Measurements from ENCODE around the gene KLHL3.
A peak's percentile ranks its signal among the peaks of the same experiment; 100 is the strongest.

KLHL3 gene

GRCh38 chr5:137741718-137742117 is 5.8 kb upstream of the KLHL3 start:
- no peak for DNase-seq

- DNase-seq = no peak
These were observed 3.8 kb upstream of the KLHL3 start for GRCh38 chr5:137739737-137740136.

DNA sequence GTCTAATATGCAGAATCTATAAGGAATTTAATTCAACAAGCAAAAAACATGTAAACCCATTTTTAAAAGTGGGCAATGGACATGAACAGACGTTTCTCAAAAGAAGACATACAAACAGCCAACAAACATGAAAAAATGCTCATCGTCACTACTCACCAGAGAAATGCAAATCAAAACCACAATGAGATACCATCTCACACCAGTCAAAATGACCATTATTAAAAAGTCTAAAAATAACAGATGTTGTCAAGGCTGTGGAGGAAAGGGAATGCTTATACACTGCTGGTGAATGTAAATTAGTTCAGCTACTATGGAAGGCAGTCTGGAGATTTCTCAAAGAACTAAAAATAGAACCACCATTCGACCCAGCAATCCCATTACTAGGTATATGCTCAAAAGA is 3.1 kb upstream of the KLHL3 start:
- DNase-seq = no peak

GRCh38 chr5:137737349-137738131 is 1.7 kb upstream of the KLHL3 start:
- peak; percentile 85 for DNase-seq

DNA sequence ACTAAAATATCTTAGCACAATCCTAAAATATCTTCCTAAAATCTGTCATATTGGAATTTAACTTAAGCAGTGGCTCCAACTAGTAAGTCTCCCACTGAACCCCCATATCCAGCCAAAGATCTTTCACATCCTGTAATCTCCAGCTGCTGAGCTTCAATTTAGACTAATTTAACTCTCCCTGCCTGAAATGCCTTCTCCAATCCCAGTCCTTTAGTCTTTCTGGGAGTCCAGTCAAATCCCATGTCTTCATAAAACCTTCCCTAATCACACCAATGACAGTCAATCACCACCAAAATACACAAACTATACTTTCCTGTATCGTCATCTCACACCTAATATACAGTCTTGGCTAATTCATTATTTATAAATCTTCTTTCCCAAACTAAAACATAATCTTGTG is 607 bp upstream of the KLHL3 start:
- DNase-seq = no peak

GRCh38 chr5:137734962-137735554 is 831 bp downstream of the KLHL3 start:
- DNase-seq = peak; percentile 25

GRCh38 chr5:137734331-137734730 is 1.6 kb downstream of the KLHL3 start:
- DNase-seq = peak; percentile 12

DNA sequence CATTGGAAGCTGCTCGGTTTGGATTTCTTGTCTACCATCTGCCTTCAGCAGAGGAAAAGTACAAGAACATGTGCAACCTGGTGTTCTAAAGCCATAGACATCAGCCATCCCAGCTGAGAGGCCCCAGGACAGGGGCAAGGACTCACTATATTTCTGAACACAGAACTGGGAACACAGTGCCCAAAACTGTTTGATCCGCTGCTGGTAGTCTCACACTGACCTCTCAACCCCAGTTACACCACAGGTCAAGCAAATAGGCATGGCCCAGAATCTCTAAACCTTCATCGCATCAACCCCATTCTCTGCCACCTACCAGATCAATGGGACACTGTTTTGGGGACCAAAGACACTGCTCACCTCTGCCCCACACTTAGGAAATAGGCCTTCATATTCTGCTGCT is 2.0 kb downstream of the KLHL3 start:
- no peak for DNase-seq

DNA sequence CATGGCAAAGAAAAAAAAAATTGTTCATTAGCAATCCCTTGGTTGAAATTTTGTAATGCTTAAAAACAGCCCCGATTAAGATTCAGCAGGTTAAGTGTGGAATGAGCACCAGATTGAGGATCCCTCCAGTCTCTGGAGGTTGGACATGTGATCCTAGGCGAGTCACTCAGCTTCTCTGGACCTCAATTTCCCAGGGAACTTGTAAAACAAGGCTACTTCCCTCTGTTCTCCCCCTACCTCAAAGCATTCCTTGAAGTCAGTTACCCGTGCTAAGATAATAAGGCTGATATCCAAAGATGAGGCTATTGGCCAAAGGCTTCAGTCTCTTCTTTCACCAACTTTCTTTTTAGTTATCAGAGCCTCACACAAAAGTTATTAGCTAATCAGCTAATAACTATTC is 2.9 kb downstream of the KLHL3 start:
- no peak for DNase-seq

- DNase-seq = no peak
These were observed 4.7 kb downstream of the KLHL3 start for GRCh38 chr5:137731176-137731575.

DNA sequence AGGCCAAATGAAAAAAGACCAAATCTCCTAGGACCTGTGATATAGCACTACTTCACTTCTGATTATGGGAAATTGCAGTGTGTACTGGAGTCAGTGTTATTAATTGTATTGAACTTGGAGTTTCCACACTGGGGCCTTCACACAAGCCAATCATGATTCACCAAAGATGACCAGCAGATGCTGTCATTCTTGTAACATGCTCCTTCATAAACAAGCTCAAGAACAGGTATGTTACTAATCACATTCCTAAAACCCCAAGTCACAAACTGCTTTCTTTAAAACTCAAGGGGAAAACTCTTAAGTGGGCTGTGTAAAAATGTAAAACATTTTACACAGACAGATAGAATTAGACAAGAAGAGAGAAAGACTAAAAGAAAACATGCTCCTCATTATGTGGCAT is 5.6 kb downstream of the KLHL3 start:
- no peak for DNase-seq

DNA sequence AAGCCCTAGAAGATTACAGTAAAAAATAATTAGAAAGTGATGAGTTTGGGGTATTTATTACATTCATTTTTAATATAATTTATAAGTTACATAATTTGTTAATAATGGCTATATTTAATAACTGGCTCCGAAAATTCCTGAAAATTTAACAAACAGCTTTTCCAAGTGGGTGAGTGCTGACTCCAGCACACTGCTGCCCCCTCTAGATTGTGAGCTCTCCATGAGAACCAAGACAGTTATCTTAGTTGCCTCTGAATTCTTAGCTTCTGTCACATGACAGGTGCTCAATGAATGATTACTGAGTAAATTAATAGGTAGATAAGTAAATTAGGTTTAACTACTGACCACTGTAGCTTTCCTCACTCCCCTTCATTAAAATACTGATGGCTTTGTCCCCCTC is 7.8 kb downstream of the KLHL3 start:
- no peak for DNase-seq

DNA sequence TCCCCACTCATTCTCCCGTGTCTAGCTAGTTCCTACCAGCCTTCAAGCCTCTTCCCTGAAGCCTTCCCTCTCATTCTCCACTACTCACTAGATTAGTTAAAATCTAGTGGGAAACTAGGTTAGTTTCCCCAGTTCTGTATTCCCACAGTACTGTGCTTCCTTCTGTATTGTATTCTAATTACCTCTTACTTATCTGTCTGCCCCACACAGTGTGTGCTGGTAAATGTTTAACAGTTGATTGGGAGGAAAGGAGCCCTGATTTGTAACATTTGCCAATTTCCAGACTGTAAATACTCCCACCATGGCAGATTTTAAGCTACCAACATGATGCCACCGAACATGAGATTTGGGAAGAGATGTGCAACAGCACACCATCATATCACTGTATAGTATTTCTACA is 8.3 kb downstream of the KLHL3 start:
- no peak for DNase-seq

GRCh38 chr5:137724251-137724650 is 11.6 kb downstream of the KLHL3 start:
- DNase-seq = no peak

DNA sequence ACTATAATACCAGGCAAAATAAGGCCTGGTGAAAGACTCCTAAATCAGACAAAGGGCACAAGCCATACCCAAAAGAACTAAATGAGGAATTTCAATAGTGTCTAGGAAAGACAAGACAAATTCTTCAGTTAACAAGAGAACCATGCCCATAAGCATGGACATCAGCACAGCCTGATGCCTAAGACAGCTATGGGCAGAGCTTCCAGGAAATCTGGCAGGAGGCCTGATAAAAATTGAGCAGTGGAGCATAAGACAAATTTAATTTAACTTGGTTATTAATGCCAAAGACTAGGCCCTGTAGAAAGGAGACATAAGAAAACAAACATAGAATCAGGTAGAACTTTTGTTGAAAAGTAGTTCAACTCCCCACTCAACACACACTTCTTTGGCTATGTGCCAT is 17.3 kb downstream of the KLHL3 start:
- DNase-seq = no peak

DNA sequence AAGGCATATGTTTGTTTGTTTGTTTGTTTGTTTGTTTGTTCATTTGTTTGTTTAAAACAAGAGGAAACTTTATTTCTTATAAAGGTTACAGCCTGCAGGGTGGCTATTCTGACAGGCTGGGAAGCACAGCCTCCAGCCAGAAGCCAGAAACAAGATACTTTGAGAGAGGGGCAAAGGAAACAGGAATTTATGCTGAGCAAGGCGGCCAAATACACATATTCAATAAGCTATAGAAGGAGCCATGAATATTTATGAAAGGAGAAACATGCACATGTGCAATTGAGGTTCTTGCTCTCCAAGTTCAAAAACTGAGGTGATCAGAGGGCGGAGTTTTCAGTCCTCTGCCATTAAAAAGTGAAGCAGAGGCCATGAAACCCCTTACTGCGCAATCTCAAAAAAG is 19.6 kb downstream of the KLHL3 start:
- DNase-seq = no peak

DNA sequence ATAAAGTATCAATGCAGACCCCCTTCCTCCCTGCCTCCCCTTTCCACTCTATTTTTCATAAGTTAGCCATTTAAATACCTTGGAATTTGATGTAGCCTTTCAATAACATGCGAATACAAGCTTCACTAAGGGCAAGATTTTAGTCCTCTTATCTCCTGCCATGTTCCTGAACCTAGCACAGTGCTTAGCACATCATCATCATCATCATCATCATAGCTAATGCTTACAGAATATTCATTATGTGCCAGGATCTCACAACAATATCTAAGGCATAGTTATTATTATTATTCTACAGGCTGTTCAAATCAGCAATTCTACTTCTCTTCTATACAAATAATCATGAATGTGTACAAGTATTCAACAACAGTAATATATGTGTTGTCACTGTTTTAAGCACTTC is 20.4 kb downstream of the KLHL3 start:
- no peak for DNase-seq

DNA sequence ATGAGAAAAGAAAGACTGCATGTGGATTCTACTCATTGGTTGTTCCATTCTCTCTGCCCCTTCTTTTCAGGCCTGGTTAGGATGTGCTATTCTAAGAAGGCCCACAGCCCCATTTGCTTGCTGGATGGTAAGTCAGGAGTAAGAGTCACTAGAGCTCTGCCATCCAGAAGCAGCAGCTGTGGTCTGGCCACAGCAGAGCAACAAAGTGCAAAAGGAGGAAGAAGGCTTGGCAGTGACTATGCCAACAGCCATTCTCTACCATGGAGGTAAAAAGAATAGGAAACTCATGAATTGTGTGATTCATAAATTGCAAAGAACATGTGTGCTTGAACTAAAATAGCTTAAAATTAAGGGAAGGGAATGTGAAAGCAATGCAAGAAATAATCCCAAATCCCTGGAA is 20.9 kb downstream of the KLHL3 start:
- DNase-seq = no peak

DNA sequence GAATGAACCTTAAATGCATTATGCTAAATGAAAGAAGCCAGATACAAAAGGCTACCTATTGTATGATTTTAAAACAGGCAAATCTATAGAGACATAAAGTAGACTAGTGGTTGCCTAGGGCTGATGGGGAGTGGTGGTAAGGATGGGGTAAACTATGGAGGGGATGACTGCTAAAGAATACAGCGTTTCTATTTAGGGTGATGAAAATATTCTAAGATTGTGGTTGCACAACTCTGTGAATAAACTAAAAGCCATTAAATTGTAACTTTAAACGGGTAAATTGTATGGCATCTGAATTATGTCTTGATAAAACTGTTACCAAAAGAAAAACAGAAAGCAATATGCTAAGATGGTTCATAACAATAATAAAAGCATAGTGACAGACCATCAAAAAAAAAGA is 21.4 kb downstream of the KLHL3 start:
- DNase-seq = no peak

DNA sequence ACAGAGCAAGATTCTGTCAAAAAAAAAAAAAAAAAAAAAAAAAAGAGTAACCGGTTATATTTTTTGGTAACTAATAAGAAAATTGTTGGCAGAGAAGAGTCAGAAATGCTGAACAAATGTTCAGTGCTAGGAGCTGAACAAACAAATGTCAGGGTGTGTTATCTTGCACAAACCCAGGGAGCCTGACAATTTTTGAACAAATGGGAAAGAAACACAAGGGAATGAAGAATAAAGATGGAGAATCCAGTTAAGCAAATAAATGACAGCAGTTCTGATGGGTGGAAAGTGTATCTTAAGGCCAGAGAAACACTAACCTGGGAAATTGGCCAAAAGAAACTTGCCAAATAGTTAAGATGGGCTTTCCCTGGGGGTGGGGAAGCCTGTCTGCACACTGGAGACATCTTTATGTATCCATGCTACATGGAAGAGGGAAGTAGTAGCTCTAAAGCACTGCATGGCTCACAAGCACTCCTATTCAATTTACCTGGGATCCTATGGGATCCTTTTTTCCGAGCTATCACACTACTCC is 23.7 kb downstream of the KLHL3 start:
- DNase-seq = no peak

GRCh38 chr5:137710086-137710485 is 25.8 kb downstream of the KLHL3 start:
- DNase-seq = no peak

- DNase-seq = no peak
These were observed 26.9 kb downstream of the KLHL3 start for GRCh38 chr5:137708796-137709559.

- DNase-seq = no peak
These were observed 27.8 kb downstream of the KLHL3 start for GRCh38 chr5:137708062-137708461.

DNA sequence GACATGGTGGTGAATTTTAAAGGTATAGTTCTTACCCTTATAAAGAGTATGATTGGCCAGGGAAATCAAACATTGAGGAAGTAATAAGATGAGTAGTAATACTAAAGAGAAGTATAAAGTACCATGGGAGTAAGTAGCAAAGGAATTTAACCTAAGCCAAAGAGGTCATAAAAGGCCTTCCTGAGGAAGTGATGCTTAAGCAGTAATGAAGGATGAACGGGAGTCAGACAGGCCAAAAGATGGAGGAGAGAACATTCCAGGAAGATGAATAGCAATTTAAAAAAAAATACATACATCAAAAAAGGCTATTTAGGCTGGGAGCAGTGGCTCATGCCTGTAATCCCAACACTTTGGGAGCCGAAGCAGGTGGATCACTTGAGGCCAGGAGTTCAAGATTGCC is 29.0 kb downstream of the KLHL3 start:
- DNase-seq = no peak

All from inflammatory macrophage treated with lipopolysaccharide for 4 hours (primary cell).